IMR-90 (cell line): ENCODE data around the gene ID2. TPM values are rescaled to one million over a fixed set of nuclear protein-coding genes. Genes with fewer than 3 reads are reported as not detected.
A peak's percentile ranks its signal among the peaks of the same experiment; 100 is the strongest.

ENCODE experiments used
- ATAC-seq: fragments of 200-7000 bp; cut with Tn5 transposase; 2 replicates; pipeline ENCODE4 v1.9.1; 2020; ENCODE audit warnings: low read depth, mild to moderate bottlenecking, moderate library complexity
- BruUV-seq: library from RNA; stranded (reverse); fragments of 400-500 nt; replicated peaks from 2 replicates; lab custom pipeline; 2021; lab: Mats Ljungman, UMichigan
- CTCF ChIA-PET: fragments of 300-600 bp; formaldehyde crosslinking; extraction: SDS; loops from one replicate; lab custom pipeline; 2021; ENCODE audit warnings: antibody characterized with exemption; lab: Yijun Ruan, JAX
- POLR2A ChIA-PET: fragments of 300-600 bp; sonication (Branson Sonifier 250); formaldehyde crosslinking; loops from one replicate; lab custom pipeline; 2022; ENCODE audit warnings: antibody characterized with exemption; ENCODE audit not compliant: unreplicated experiment; lab: Charles Lee
- DNase-seq: peaks from one replicate; pipeline ENCODE4 v3.0.0; 2013
- H2AFZ ChIP-seq: replicated peaks from 2 replicates; pipeline ENCODE3; 2013; ENCODE audit warnings: low read length, mild to moderate bottlenecking; ENCODE audit not compliant: poor library complexity
- H2AK5ac ChIP-seq: 2 replicates; pipeline ENCODE4 v1.6.1; 2013; ENCODE audit warnings: low read depth, low read length, inconsistent platforms
- H2AK9ac ChIP-seq: replicated peaks from 2 replicates; pipeline ENCODE3; 2013; ENCODE audit warnings: mild to moderate bottlenecking, low read depth, low read length, moderate library complexity; ENCODE audit not compliant: poor library complexity
- H2BK120ac ChIP-seq: 2 replicates; pipeline ENCODE4 v1.6.1; 2013; ENCODE audit warnings: low read depth, low read length, inconsistent platforms
- H2BK15ac ChIP-seq: 3 replicates; pipeline ENCODE4 v1.6.1; 2013; ENCODE audit warnings: low read depth, low read length, inconsistent platforms
- H2BK20ac ChIP-seq: 2 replicates; pipeline ENCODE4 v1.6.1; 2013; ENCODE audit warnings: low read depth, mild to moderate bottlenecking, inconsistent platforms, low read length, moderate library complexity
- H2BK5ac ChIP-seq: 2 replicates; pipeline ENCODE4 v1.6.1; 2013; ENCODE audit warnings: mild to moderate bottlenecking, low read depth, low read length, inconsistent platforms; ENCODE audit not compliant: poor library complexity, severe bottlenecking
- H3K14ac ChIP-seq: replicated peaks from 2 replicates; pipeline ENCODE4 v1.6.1; 2013; ENCODE audit warnings: low read depth, low read length, inconsistent platforms
- H3K18ac ChIP-seq: 2 replicates; pipeline ENCODE4 v1.6.1; 2013; ENCODE audit warnings: low read depth, low read length, control low read depth
- H3K23ac ChIP-seq: 2 replicates; pipeline ENCODE4 v1.6.1; 2013; ENCODE audit warnings: low read depth, low read length, inconsistent platforms
- H3K27ac ChIP-seq: 2 replicates; pipeline ENCODE4 v1.5.1; 2013; ENCODE audit warnings: mild to moderate bottlenecking, control low read depth, low read length; ENCODE audit not compliant: insufficient read depth
- H3K27me3 ChIP-seq: 2 replicates; pipeline ENCODE4 v1.6.1; 2013; ENCODE audit warnings: low read length; ENCODE audit not compliant: control insufficient read depth, insufficient read depth
- H3K36me3 ChIP-seq: 2 replicates; pipeline ENCODE4 v1.6.1; 2013; ENCODE audit warnings: low read length, mixed read lengths; ENCODE audit not compliant: control insufficient read depth, insufficient read depth
- H3K4ac ChIP-seq: 2 replicates; pipeline ENCODE4 v1.6.1; 2013; ENCODE audit warnings: low read depth, low read length, inconsistent platforms
- H3K4me1 ChIP-seq: 2 replicates; pipeline ENCODE4 v1.6.1; 2013; ENCODE audit warnings: low read length, mixed read lengths; ENCODE audit not compliant: control insufficient read depth, insufficient read depth
- H3K4me2 ChIP-seq: 2 replicates; pipeline ENCODE4 v1.6.1; 2013; ENCODE audit warnings: low read depth, mild to moderate bottlenecking, control low read depth, low read length, moderate library complexity
- H3K4me3 ChIP-seq: 2 replicates; pipeline ENCODE4 v1.5.1; 2013; ENCODE audit warnings: low read depth, mild to moderate bottlenecking, control low read depth, low read length, moderate library complexity; ENCODE audit not compliant: insufficient read depth
- H3K56ac ChIP-seq: 2 replicates; pipeline ENCODE4 v1.6.1; 2013; ENCODE audit warnings: low read length, inconsistent platforms; ENCODE audit not compliant: insufficient read depth; ENCODE audit errors: extremely low read depth
- H3K79me1 ChIP-seq, 2 experiments: 2 replicates each; pipeline ENCODE4 v1.6.1; 2013; ENCODE audit warnings: low read length in 2 of 2, inconsistent platforms in 1 of 2, low read depth in 1 of 2
- H3K9ac ChIP-seq: 2 replicates; pipeline ENCODE4 v1.6.1; 2013; ENCODE audit warnings: low read depth, low read length, control low read depth
- H3K9me1 ChIP-seq: 2 replicates; pipeline ENCODE4 v1.6.1; 2013; ENCODE audit warnings: low read length, inconsistent platforms; ENCODE audit not compliant: insufficient read depth
- H3K9me3 ChIP-seq: 2 replicates; pipeline ENCODE4 v1.6.1; 2013; ENCODE audit warnings: low read length; ENCODE audit not compliant: control insufficient read depth, insufficient read depth
- H4K20me1 ChIP-seq: 2 replicates; pipeline ENCODE4 v1.6.1; 2013; ENCODE audit warnings: low read length, inconsistent platforms; ENCODE audit not compliant: insufficient read depth
- H4K5ac ChIP-seq: 2 replicates; pipeline ENCODE4 v1.6.1; 2013; ENCODE audit warnings: mild to moderate bottlenecking, low read depth, low read length, control low read depth
- H4K8ac ChIP-seq, 2 experiments: 2 replicates each; pipeline ENCODE4 v1.6.1; 2013; ENCODE audit warnings: low read depth in 2 of 2, low read length in 2 of 2, control low read depth in 1 of 2, inconsistent platforms in 1 of 2
- H4K91ac ChIP-seq: 2 replicates; pipeline ENCODE4 v1.6.1; 2013; ENCODE audit warnings: low read depth, low read length, inconsistent platforms; ENCODE audit not compliant: insufficient read depth
- CTCF ChIP-seq: conservative IDR thresholded peaks from 2 replicates; pipeline ENCODE4 v1.5.1; 2012; ENCODE audit warnings: mild to moderate bottlenecking, low read depth, low read length, improper control_type of control experiment
- RCOR1 ChIP-seq: IDR thresholded peaks from 2 replicates; pipeline ENCODE4 v1.6.1; 2012; ENCODE audit warnings: mild to moderate bottlenecking, low read length, improper control_type of control experiment; ENCODE audit not compliant: insufficient replicate concordance
- WGBS, 2 experiments: methylation state at CpG; one replicate each; pipeline versions ENCODE4 v1.1.5 to v1.1.7; 2013; ENCODE audit warnings: missing lambda C conversion rate in 2 of 2; ENCODE audit not compliant: insufficient read length in 1 of 2; ENCODE audit errors: extremely low coverage in 2 of 2; 5-methylcytosine and 5-hydroxymethylcytosine counted together
- dilution Hi-C: fragments of 300-500 bp; cut with HindIII; formaldehyde crosslinking; loops from one replicate; pipeline ENCODE4 v1.14.3; 2018; ENCODE audit warnings: low sequenced_read_pairs; ENCODE audit not compliant: unreplicated experiment
- in situ Hi-C: fragments of 300-500 bp; cut with MboI; formaldehyde crosslinking; loops from 3 replicates; pipeline ENCODE4 v1.14.3; 2019; ENCODE audit warnings: low sequenced_read_pairs, inconsistent platforms, mixed read lengths
- intact Hi-C: fragments of 100-400 bp; cut with micrococcal nuclease; formaldehyde crosslinking; loops from 2 replicates; pipeline ENCODE4 v1.10.0; 2022
- polyA plus RNA-seq, 3 experiments: library from polyadenylated mRNA; depleted of rRNA; stranded (reverse); fragments of >200 nt; gene quantifications; 2 replicates each; pipeline ENCODE4 v1.2.3, GENCODE V29; 2012; ENCODE audit warnings: low replicate concordance in 1 of 3
- total RNA-seq: library from RNA; depleted of rRNA; stranded (reverse); fragments of >200 nt; gene quantifications from 2 replicates; pipeline ENCODE4 v1.2.3, GENCODE V29; 2012

ID2 gene
- total and polyA plus RNA-seq, 2 of the 4 experiments (the other 2 are of a cell fraction) = 264 to 389 TPM

GRCh38 chr2:8636721-8637636, 44.9 kb upstream of the ID2 start:
- BruUV-seq = no TSS peak
- H2BK15ac ChIP-seq = peak overlapping the region; percentile 93; the same call in 2 of the 3 replicates
- intact Hi-C loops (loop anchor here (1.0 to 2.0 kb wide), 2 partner anchors 32 to 46 kb away; partner anchors contain the start of gene ID2), in situ Hi-C loops (no loop called here), dilution Hi-C loops (no loop called here)
- peak overlapping the region; percentile 94 for H2AK5ac ChIP-seq
- peak; percentile 84 for ATAC-seq
- peak overlapping the region; percentile 99 for H2BK120ac ChIP-seq
- POLR2A ChIA-PET = no interaction called here
- peaks cover 30% of the 10 kb centered on the region for H3K4me1 ChIP-seq
- H3K9me1 ChIP-seq = peaks cover 28% of the 10 kb centered on the region
- peak overlapping the region; percentile 95 for H2BK5ac ChIP-seq
- H3K56ac ChIP-seq = peak overlapping the region; percentile 87
- 0% methylated on average over 2 of the region's 16 CpGs; no CpG with 5 or more reads in 1 of the 2 experiments for WGBS, 2 experiments
- peak; percentile 68 for DNase-seq
- H3K23ac ChIP-seq = peak overlapping the region; percentile 98
- peak overlapping the region; percentile 79 for H2AFZ ChIP-seq
- peaks cover 0 to 16% of the 10 kb centered on the region in 2 experiments; a peak in 2 of 4 replicates for H3K79me1 ChIP-seq
- no peaks in the 10 kb centered on the region for H3K9me3 ChIP-seq
- H3K14ac ChIP-seq = peak overlapping the region; percentile 92
- H3K4ac ChIP-seq = peak overlapping the region; percentile 97
- no peaks in the 10 kb centered on the region for H3K36me3 ChIP-seq
- peak overlapping the region; percentile 77 for H3K4me2 ChIP-seq
- peak overlapping the region; percentile 73 to 97 for H4K8ac ChIP-seq
- peak overlapping the region; percentile 85 for H4K5ac ChIP-seq
- no peak overlapping the region for H3K4me3 ChIP-seq
- CTCF ChIA-PET = interaction anchor here (0.6 kb wide), 1 partner anchor 333 kb away, joined by 3 read pairs; no protein-coding TSS in a partner anchor
- H3K18ac ChIP-seq = peak overlapping the region; percentile 93
- peak overlapping the region; percentile 73 for H3K27ac ChIP-seq
- no peaks in the 10 kb centered on the region for H4K20me1 ChIP-seq
- H2BK20ac ChIP-seq = peak overlapping the region; percentile 98
- peak; percentile 18 for TF ChIP-seq RCOR1
- no peak for TF ChIP-seq CTCF
- H2AK9ac ChIP-seq = peak overlapping the region; percentile 85
- H4K91ac ChIP-seq = peak overlapping the region; percentile 97
- H3K9ac ChIP-seq = peak overlapping the region; percentile 63
- no peaks in the 10 kb centered on the region for H3K27me3 ChIP-seq
